HG03342 (cell line): ENCODE results near the gene NRG3.

Source experiments
- ATAC-seq: cut with Tn5 transposase; IDR thresholded peaks from one replicate; pipeline ENCODE4 v1.9.1; 2021; ENCODE audit warnings: mild to moderate bottlenecking, moderate library complexity; ENCODE audit not compliant: unreplicated experiment

Gene NRG3

GRCh38 chr10:82544377-82544776, 669.4 kb downstream of the NRG3 start:
- no peak for ATAC-seq

GRCh38 chr10:82551506-82551905, 676.5 kb downstream of the NRG3 start:
- no peak for ATAC-seq

GRCh38 chr10:82552267-82552666, 677.3 kb downstream of the NRG3 start:
- ATAC-seq, result no peak

GRCh38 chr10:82554381-82554780, 679.4 kb downstream of the NRG3 start:
- ATAC-seq, result no peak

- no peak for ATAC-seq
These were observed 683.1 kb downstream of the NRG3 start for GRCh38 chr10:82558014-82558607.

GRCh38 chr10:82564353-82565196, 689.6 kb downstream of the NRG3 start:
- no peak for ATAC-seq

- ATAC-seq, result no peak
These were observed 690.2 kb downstream of the NRG3 start for GRCh38 chr10:82565197-82565575.

GRCh38 chr10:82572744-82573143, 697.8 kb downstream of the NRG3 start:
- no peak for ATAC-seq

- ATAC-seq, result no peak
These were observed 699.1 kb downstream of the NRG3 start for GRCh38 chr10:82574081-82574480.

GRCh38 chr10:82575318-82575717, 700.3 kb downstream of the NRG3 start:
- no peak for ATAC-seq

- no peak for ATAC-seq
These were observed 701.1 kb downstream of the NRG3 start for GRCh38 chr10:82576093-82576492.

GRCh38 chr10:82581940-82582339, 706.9 kb downstream of the NRG3 start:
- no peak for ATAC-seq

- no peak for ATAC-seq
These were observed 716.4 kb downstream of the NRG3 start for GRCh38 chr10:82591421-82591820.

GRCh38 chr10:82597840-82598239, 722.8 kb downstream of the NRG3 start:
- ATAC-seq, result no peak

GRCh38 chr10:82609845-82610244, 734.9 kb downstream of the NRG3 start:
- ATAC-seq, result no peak

- no peak for ATAC-seq
These were observed 743.0 kb downstream of the NRG3 start for GRCh38 chr10:82618007-82618406.

GRCh38 chr10:82621680-82622079, 746.7 kb downstream of the NRG3 start:
- no peak for ATAC-seq

GRCh38 chr10:82622479-82622878, 747.5 kb downstream of the NRG3 start:
- ATAC-seq, result no peak

GRCh38 chr10:82625512-82626189, 750.7 kb downstream of the NRG3 start:
- no peak for ATAC-seq

GRCh38 chr10:82628373-82628772, 753.4 kb downstream of the NRG3 start:
- ATAC-seq, result no peak

GRCh38 chr10:82643076-82643475, 768.1 kb downstream of the NRG3 start:
- no peak for ATAC-seq

GRCh38 chr10:82643601-82644000, 768.6 kb downstream of the NRG3 start:
- ATAC-seq, result no peak
